ENCODE measurements around the gene LITAF.
A peak's percentile ranks its signal among the peaks of the same experiment; 100 is the strongest.

LITAF gene

GRCh38 chr16:11550791-11551498 is 35.8 kb downstream of the LITAF start:
- no peak overlapping the region for H3K4me3 ChIP-seq (ENCODE audit: low read depth, low read length)
- CTCF ChIA-PET = no interaction called here
- peaks cover 24 to 81% of the 10 kb centered on the region in 2 experiments for H3K36me3 ChIP-seq (ENCODE audit: control insufficient read depth in 2 of 2, insufficient read depth in 1 of 2, low read length in 2 of 2)
- POLR2A ChIA-PET = no interaction called here
- no peak for TF ChIP-seq ZNF157 (tag by site-specific recombination; IDR thresholded peaks at IDR 0.05)
- TF ChIP-seq ZNF548 (tag by site-specific recombination; IDR thresholded peaks at IDR 0.05) = no peak
- no peak for TF ChIP-seq ZNF654 (tag by site-specific recombination; IDR thresholded peaks at IDR 0.05; ENCODE audit: low read depth)
- TF ChIP-seq ZNF148 (tag by site-specific recombination; IDR thresholded peaks at IDR 0.05; ENCODE audit: borderline replicate concordance) = no peak
- TF ChIP-seq TCF7L2 (IDR thresholded peaks at IDR 0.05; ENCODE audit: borderline replicate concordance, low read depth, low read length) = no peak
- no peak for TF ChIP-seq ZNF350 (tag by site-specific recombination; IDR thresholded peaks at IDR 0.05)
- TF ChIP-seq ZSCAN30 (tag by site-specific recombination; IDR thresholded peaks at IDR 0.05) = no peak
- no peak for TF ChIP-seq SP7 (tag by site-specific recombination; IDR thresholded peaks at IDR 0.05)
- no peak for TF ChIP-seq GLI2 (tag by site-specific recombination; IDR thresholded peaks at IDR 0.05; ENCODE audit: borderline replicate concordance, low read depth)
- no peak for TF ChIP-seq ZNF302 (tag by site-specific recombination; IDR thresholded peaks at IDR 0.05; ENCODE audit: low read depth)
- TF ChIP-seq ZBTB10 (tag by site-specific recombination; IDR thresholded peaks at IDR 0.05) = no peak
- no peak for TF ChIP-seq ZNF549 (tag by site-specific recombination; IDR thresholded peaks at IDR 0.05)
- no peak for TF ChIP-seq ZNF121 (tag by site-specific recombination; IDR thresholded peaks at IDR 0.05)
- no peak for TF ChIP-seq ZNF544 (tag by site-specific recombination; IDR thresholded peaks at IDR 0.05)
- no peak overlapping the region for H3K27ac ChIP-seq (ENCODE audit: extremely low read depth, low read depth, low read length)
- no peaks in the 10 kb centered on the region for H3K9me3 ChIP-seq (ENCODE audit: control insufficient read depth, insufficient read depth, low read depth, low read length)
- no peaks in the 10 kb centered on the region for H3K4me1 ChIP-seq (ENCODE audit: control insufficient read depth, insufficient read depth, low read length)

GRCh38 chr16:11547118-11547916 is 39.4 kb downstream of the LITAF start:
- ChIA-PET POLR2A (no interaction called here), CTCF (interaction anchor here (1.1 kb wide), 1 partner anchor 175 kb away, joined by 4 read pairs; no protein-coding TSS in a partner anchor)
- peaks cover 0 to 48% of the 10 kb centered on the region in 2 experiments; a peak in 2 of 3 replicates for H3K36me3 ChIP-seq (ENCODE audit: control insufficient read depth in 2 of 2, insufficient read depth in 1 of 2, low read length in 2 of 2)
- no peak overlapping the region for H3K27ac ChIP-seq (ENCODE audit: extremely low read depth, low read depth, low read length)
- H3K4me3 ChIP-seq (ENCODE audit: low read depth, low read length) = no peak overlapping the region
- TF ChIP-seq ZNF280D (tag by site-specific recombination; IDR thresholded peaks at IDR 0.05) = no peak
- 0 out of 2 replicates have a peak, but pooled peaks have one; percentile 35 for TF ChIP-seq MYNN (tag by site-specific recombination; IDR thresholded peaks at IDR 0.05; ENCODE audit: borderline replicate concordance)
- H3K9me3 ChIP-seq (ENCODE audit: control insufficient read depth, insufficient read depth, low read depth, low read length) = no peaks in the 10 kb centered on the region
- no peaks in the 10 kb centered on the region for H3K4me1 ChIP-seq (ENCODE audit: control insufficient read depth, insufficient read depth, low read length)
